CD1c-positive myeloid dendritic cell (primary cell): Measurements from ENCODE around the gene SLC25A29.
"Not testable (repeated sequence)": the region's sequence is repeated elsewhere in the genome, so short reads cannot be mapped to it uniquely, and the experiment has no call there.

Experiments
- DNase-seq: peaks from one replicate; pipeline ENCODE4 v3.0.0-alpha.2; 2016; ENCODE audit errors: extremely low spot score

Gene SLC25A29

GRCh38 chr14:100306101-100306997 lies at the start of gene SLC25A29:
TSS of gene SLC25A29 (minus strand) at chr14:100306444. CDS start at chr14:100306232, 212 bp downstream.
- DNase-seq = peak; percentile 94

- DNase-seq = peak; percentile 78
These were observed 44.7 kb upstream of the SLC25A29 start for GRCh38 chr14:100350986-100351385.

- peak; percentile 71 for DNase-seq
These were observed 44.2 kb upstream of the SLC25A29 start for GRCh38 chr14:100350276-100350926.

GRCh38 chr14:100348784-100349685 lies 42.8 kb upstream of the SLC25A29 start:
- DNase-seq = no peak

GRCh38 chr14:100348253-100348729 lies 42.0 kb upstream of the SLC25A29 start:
- DNase-seq = no peak

GRCh38 chr14:100346306-100347091 lies 40.3 kb upstream of the SLC25A29 start:
- no peak for DNase-seq

GRCh38 chr14:100345711-100346110 lies 39.5 kb upstream of the SLC25A29 start:
- no peak for DNase-seq

GRCh38 chr14:100344657-100345056 lies 38.4 kb upstream of the SLC25A29 start:
- DNase-seq = not testable (repeated sequence)

GRCh38 chr14:100342826-100343225 lies 36.6 kb upstream of the SLC25A29 start:
- DNase-seq = not testable (repeated sequence)

GRCh38 chr14:100342195-100342594 lies 36.0 kb upstream of the SLC25A29 start:
- DNase-seq = no peak

- peak; percentile 97 for DNase-seq
These were observed 35.2 kb upstream of the SLC25A29 start for GRCh38 chr14:100341301-100342031.

- DNase-seq = no peak
These were observed 34.2 kb upstream of the SLC25A29 start for GRCh38 chr14:100340423-100340813.

- DNase-seq = no peak
These were observed 33.6 kb upstream of the SLC25A29 start for GRCh38 chr14:100339766-100340422.

GRCh38 chr14:100336618-100337530 lies 30.6 kb upstream of the SLC25A29 start:
- no peak for DNase-seq

GRCh38 chr14:100334904-100335303 lies 28.7 kb upstream of the SLC25A29 start:
- no peak for DNase-seq

GRCh38 chr14:100333827-100334226 lies 27.6 kb upstream of the SLC25A29 start:
- DNase-seq = no peak

- DNase-seq = no peak
These were observed 27.1 kb upstream of the SLC25A29 start for GRCh38 chr14:100333311-100333710.

- no peak for DNase-seq
These were observed 26.6 kb upstream of the SLC25A29 start for GRCh38 chr14:100332797-100333196.
